K562 (cell line): ENCODE data around the gene AHCYL1. TPM values are rescaled to one million over a fixed set of nuclear protein-coding genes. Genes with fewer than 3 reads are reported as not detected.

Experiments used
- ATAC-seq: fragments of 200-7000 bp; cut with Tn5 transposase; 3 replicates; pipeline ENCODE4 v1.9.1; 2020; ENCODE audit warnings: moderate library complexity
- BruUV-seq: library from RNA; stranded (reverse); fragments of 400-500 nt; replicated peaks from 2 replicates; lab custom pipeline; 2021; lab: Mats Ljungman, UMichigan
- CTCF ChIA-PET: fragments of 300-600 bp; formaldehyde crosslinking; extraction: SDS; loops from one replicate; lab custom pipeline; 2021; ENCODE audit warnings: low intra/inter-chr PET ratio; lab: Yijun Ruan, JAX
- POLR2A ChIA-PET: fragments of 300-600, 350-650 bp; sonication (Branson Sonifier 250); formaldehyde crosslinking; extraction: SDS; loops from one replicate; lab custom pipeline; 2021; ENCODE audit warnings: antibody characterized with exemption, inconsistent platforms; lab: Yijun Ruan, JAX
- DNase-seq, 4 experiments: peaks; one replicate each; pipeline versions ENCODE4 v3.0.0 to v3.0.0-alpha.2; 2011 to 2018; ENCODE audit warnings: low spot score in 3 of 4, mixed read lengths in 3 of 4; ENCODE audit errors: extremely low read depth in 1 of 4
- FAIRE-seq: peaks from 2 replicates; lab custom pipeline; 2011; peaks lifted over from hg19 to GRCh38; lab: Jason Lieb, UNC
- H2AFZ ChIP-seq: 2 replicates; pipeline ENCODE4 v1.6.0; 2011; ENCODE audit warnings: low read depth, low read length, control low read depth, inconsistent platforms
- H3K27ac ChIP-seq: fragments of 200-600 bp; 3 replicates; pipeline ENCODE4 v1.8.0; 2011; ENCODE audit warnings: low read depth, mild to moderate bottlenecking, control low read depth, inconsistent platforms, low read length, moderate library complexity, mixed read lengths; ENCODE audit errors: extremely low read depth
- H3K27me3 ChIP-seq, 2 experiments: fragments of 300-600 bp in 1 of 2; 2 replicates in 1 of 2; 3 replicates in 1 of 2; pipeline versions ENCODE4 v1.6.0 to v1.8.0; 2011; ENCODE audit warnings: inconsistent platforms in 2 of 2, low read length in 2 of 2, mild to moderate bottlenecking in 1 of 2, mixed read lengths in 1 of 2, moderate library complexity in 1 of 2; ENCODE audit not compliant: control insufficient read depth in 2 of 2, insufficient read depth in 2 of 2
- H3K36me3 ChIP-seq: fragments of 300-600 bp; 3 replicates; pipeline ENCODE4 v1.8.0; 2011; ENCODE audit warnings: mild to moderate bottlenecking, low read length, inconsistent platforms; ENCODE audit not compliant: control insufficient read depth, insufficient read depth
- H3K4me1 ChIP-seq, 2 experiments: fragments of 200-600 bp in 1 of 2; replicated peaks in 1 of 2; 2 replicates in 1 of 2; 3 replicates in 1 of 2; pipeline versions ENCODE4 v1.5.1 to v1.8.0; 2011; ENCODE audit warnings: inconsistent platforms in 2 of 2, low read length in 2 of 2, mild to moderate bottlenecking in 1 of 2, mixed read lengths in 1 of 2, moderate library complexity in 1 of 2; ENCODE audit not compliant: control insufficient read depth in 2 of 2, insufficient read depth in 2 of 2
- H3K4me2 ChIP-seq: 2 replicates; pipeline ENCODE4 v1.6.1; 2011; ENCODE audit warnings: low read length, control low read depth, inconsistent platforms, mixed read lengths; ENCODE audit not compliant: insufficient read depth
- H3K4me3 ChIP-seq: fragments of 200-600 bp; sonication (generic), shearing (Covaris generic); 2 replicates; pipeline ENCODE4 v1.5.1; 2016; ENCODE audit warnings: control low read depth, inconsistent platforms
- H3K79me2 ChIP-seq: fragments of 200-600 bp; 3 replicates; pipeline ENCODE4 v1.8.0; 2011; ENCODE audit warnings: low read length, inconsistent platforms; ENCODE audit not compliant: control insufficient read depth, insufficient read depth
- H3K9ac ChIP-seq, 2 experiments: 2 replicates each; pipeline versions ENCODE4 v1.6.0 to v1.6.1; 2011; ENCODE audit warnings: low read depth in 2 of 2, low read length in 2 of 2, control low read depth in 1 of 2, inconsistent platforms in 1 of 2, mild to moderate bottlenecking in 1 of 2, mixed read lengths in 1 of 2; ENCODE audit not compliant: insufficient read depth in 1 of 2
- H3K9me1 ChIP-seq: one replicate; pipeline ENCODE4 v1.6.0; 2011; ENCODE audit warnings: inconsistent platforms, mild to moderate bottlenecking, low read length, moderate library complexity; ENCODE audit not compliant: control insufficient read depth, insufficient read depth
- H3K9me3 ChIP-seq: replicated peaks from 2 replicates; pipeline ENCODE4 v1.5.1; 2011; ENCODE audit warnings: low read depth, low read length, inconsistent platforms; ENCODE audit not compliant: control insufficient read depth, insufficient read depth
- H4K20me1 ChIP-seq: replicated peaks from 2 replicates; pipeline ENCODE4 v1.6.1; 2011; ENCODE audit warnings: low read length, inconsistent platforms, mixed read lengths; ENCODE audit not compliant: control insufficient read depth, insufficient read depth
- ARID4B ChIP-seq: sonication (generic); formaldehyde crosslinking; IDR thresholded peaks from 2 replicates; pipeline ENCODE4 v1.8.0; 2022; ENCODE audit warnings: mild to moderate bottlenecking, missing genetic modification reagents
- MXD1 ChIP-seq: fragments of 250-450 bp; sonication (Bioruptor Pico); IDR thresholded peaks from 2 replicates; pipeline ENCODE4 v1.8.0; 2021; ENCODE audit warnings: borderline replicate concordance, mild to moderate bottlenecking, moderate library complexity; ENCODE audit not compliant: poor library complexity, severe bottlenecking
- NEUROD1 ChIP-seq: fragments of 150-350 bp; IDR thresholded peaks from 2 replicates; pipeline ENCODE4 v1.6.1; 2014; ENCODE audit warnings: borderline replicate concordance, low read length, low read depth; ENCODE audit not compliant: partially characterized antibody
- PYGO2 ChIP-seq: fragments of 450-650 bp; IDR thresholded peaks from 2 replicates; pipeline ENCODE4 v1.6.1; 2016; ENCODE audit warnings: mild to moderate bottlenecking, missing genetic modification characterization, moderate library complexity, missing compliant biosample characterization
- SAP30 ChIP-seq: fragments of 200-600 bp; sonication (generic); IDR thresholded peaks from 2 replicates; pipeline ENCODE4 v1.6.1; 2012; ENCODE audit warnings: borderline replicate concordance, low read depth, mild to moderate bottlenecking, moderate library complexity, low read length, control low read depth, inconsistent platforms; ENCODE audit not compliant: insufficient read depth, poor library complexity, severe bottlenecking
- SUPT5H ChIP-seq: fragments of 450-650 bp; IDR thresholded peaks from 2 replicates; pipeline ENCODE4 v1.6.1; 2016
- ZBTB2 ChIP-seq: fragments of 450-650 bp; IDR thresholded peaks from 2 replicates; pipeline ENCODE4 v1.6.1; 2016; ENCODE audit warnings: antibody characterized with exemption
- ZNF277 ChIP-seq: fragments of 250-450 bp; sonication (Bioruptor Pico); IDR thresholded peaks from 2 replicates; pipeline ENCODE4 v1.8.0; 2022; ENCODE audit warnings: inconsistent platforms, mild to moderate bottlenecking, moderate library complexity, borderline replicate concordance
- WGBS: fragments of 100-300 bp; shearing (Covaris generic); methylation state at CpG from one replicate; pipeline ENCODE4 v1.1.6; 2016; ENCODE audit warnings: low coverage, mixed read lengths; ENCODE audit not compliant: insufficient coverage; ENCODE audit errors: missing lambda C conversion rate; 5-methylcytosine and 5-hydroxymethylcytosine counted together
- in situ Hi-C: fragments of 300-500 bp; cut with MboI; formaldehyde crosslinking; loops from 4 replicates; pipeline ENCODE4 v1.15.0; 2018; ENCODE audit warnings: inconsistent platforms, mixed read lengths
- intact Hi-C: fragments of 100-400 bp; cut with micrococcal nuclease; formaldehyde crosslinking; loops from 2 replicates; pipeline ENCODE4 v1.14.2; 2022
- polyA plus RNA-seq, 8 experiments: library from polyadenylated mRNA; depleted of rRNA in 4 of 8; stranded (reverse) in 5 of 8; unstranded in 3 of 8; fragments of >200 nt; fragmentation: Nextera tagmentation in 2 of 8; fragmentation: Illumina TruSeq in 1 of 8; extraction: Ambion mirVana in 2 of 8; extraction: Trizol in 1 of 8; gene quantifications; 2 replicates each; pipeline versions ENCODE4 v1.2.1 to v1.2.3, GENCODE V29; 2011 to 2014; ENCODE audit warnings: inconsistent platforms in 1 of 8, missing spikeins in 1 of 8
- total RNA-seq, 7 experiments: library from RNA; depleted of rRNA in 6 of 7; stranded (reverse); fragments of >200 nt in 6 of 7; fragmentation: Illumina TruSeq in 2 of 7; extraction: Trizol in 2 of 7; gene quantifications; 2 replicates each; pipeline versions ENCODE4 v1.2.1 to v1.2.3, GENCODE V29; 2011 to 2021; ENCODE audit warnings: low replicate concordance in 1 of 7
- TF ChIP-seq, protein P1 (sequence below): fragments of 250-450 bp; sonication (Bioruptor Pico); IDR thresholded peaks from 2 replicates; pipeline ENCODE4 v1.8.0; 2021; ENCODE audit warnings: moderate library complexity, mild to moderate bottlenecking, inconsistent platforms

Gene AHCYL1
- total and polyA plus RNA-seq, 9 of the 15 experiments (the other 6 are each of a cell fraction or from before 2014, with no cell fraction given): 27.3 to 118 (median 44.5) TPM

- no peak for TF ChIP-seq MXD1 (CRISPR knock-in tag)
- TF ChIP-seq, protein P1, sequence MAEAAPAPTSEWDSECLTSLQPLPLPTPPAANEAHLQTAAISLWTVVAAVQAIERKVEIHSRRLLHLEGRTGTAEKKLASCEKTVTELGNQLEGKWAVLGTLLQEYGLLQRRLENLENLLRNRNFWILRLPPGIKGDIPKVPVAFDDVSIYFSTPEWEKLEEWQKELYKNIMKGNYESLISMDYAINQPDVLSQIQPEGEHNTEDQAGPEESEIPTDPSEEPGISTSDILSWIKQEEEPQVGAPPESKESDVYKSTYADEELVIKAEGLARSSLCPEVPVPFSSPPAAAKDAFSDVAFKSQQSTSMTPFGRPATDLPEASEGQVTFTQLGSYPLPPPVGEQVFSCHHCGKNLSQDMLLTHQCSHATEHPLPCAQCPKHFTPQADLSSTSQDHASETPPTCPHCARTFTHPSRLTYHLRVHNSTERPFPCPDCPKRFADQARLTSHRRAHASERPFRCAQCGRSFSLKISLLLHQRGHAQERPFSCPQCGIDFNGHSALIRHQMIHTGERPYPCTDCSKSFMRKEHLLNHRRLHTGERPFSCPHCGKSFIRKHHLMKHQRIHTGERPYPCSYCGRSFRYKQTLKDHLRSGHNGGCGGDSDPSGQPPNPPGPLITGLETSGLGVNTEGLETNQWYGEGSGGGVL (CRISPR knock-in tag): no peak
- no peak for TF ChIP-seq PYGO2 (tag)
- TF ChIP-seq SAP30: no peak
- no peak for TF ChIP-seq ZBTB2
These were observed 9.3 kb downstream of the AHCYL1 start (continued) for GRCh38 chr1:109993885-109994284.

DNA sequence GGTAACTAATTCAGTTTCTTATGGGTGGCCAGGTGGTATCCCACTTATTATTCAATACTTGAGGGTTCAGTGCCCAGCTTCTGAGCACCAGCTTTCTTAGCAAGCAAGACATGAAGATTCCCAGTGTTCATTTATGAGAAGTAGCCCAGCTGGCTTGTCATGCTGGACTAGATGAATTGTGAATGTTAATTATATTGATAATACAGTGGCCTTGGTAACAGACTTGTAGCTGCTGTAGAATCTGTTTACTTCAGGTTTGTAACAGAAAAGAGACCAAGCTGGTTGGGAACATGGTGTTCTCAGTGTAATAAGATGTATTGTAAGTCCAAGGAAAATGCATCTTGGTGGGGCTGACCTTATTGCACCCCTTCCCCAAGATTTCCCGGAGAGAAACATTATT, 10.1 kb downstream of the AHCYL1 start:
- peaks cover 54% of the 10 kb centered on the region for H3K36me3 ChIP-seq
- no peak overlapping the region for H2AFZ ChIP-seq
- no peak overlapping the region for H3K9ac ChIP-seq
- DNase-seq (no peak), ATAC-seq (no peak), FAIRE-seq (no peak)
- in situ Hi-C loops: no loop called here
- BruUV-seq: no TSS peak
- H4K20me1 ChIP-seq: peaks cover 9% of the 10 kb centered on the region
- ChIA-PET CTCF (no interaction called here), POLR2A (interaction anchor here (1.4 to 8.3 kb wide), 3 partner anchors 9 to 218 kb away, joined by 4 to 77 read pairs (median 10); partner anchors contain the start of gene AHCYL1)
- no peak overlapping the region for H3K27ac ChIP-seq
- H3K9me1 ChIP-seq: no peaks in the 10 kb centered on the region
- intact Hi-C loops: no loop called here
- no peaks in the 10 kb centered on the region for H3K27me3 ChIP-seq
- peaks cover 59% of the 10 kb centered on the region for H3K79me2 ChIP-seq
- H3K4me1 ChIP-seq: peaks cover 0 to 25% of the 10 kb centered on the region in 2 experiments; a peak in 3 of 5 replicates
- no peaks in the 10 kb centered on the region for H3K9me3 ChIP-seq
- H3K4me3 ChIP-seq: no peak overlapping the region
- H3K4me2 ChIP-seq: no peak overlapping the region
- 89% methylated on average over 1 of the region's 1 CpG for WGBS
- TF ChIP-seq ZNF277 (CRISPR knock-in tag) (no peak), ARID4B (CRISPR knock-in tag) (no peak), NEUROD1 (no peak), SUPT5H (no peak)
